Measurements from ENCODE around the gene TTC39C. TPM values are rescaled to one million over a fixed set of nuclear protein-coding genes. Genes with fewer than 3 reads are reported as not detected.

Gene TTC39C
- total and polyA plus RNA-seq, 2 experiments from 2014 or later: 4.1 to 6.0 TPM

DNA sequence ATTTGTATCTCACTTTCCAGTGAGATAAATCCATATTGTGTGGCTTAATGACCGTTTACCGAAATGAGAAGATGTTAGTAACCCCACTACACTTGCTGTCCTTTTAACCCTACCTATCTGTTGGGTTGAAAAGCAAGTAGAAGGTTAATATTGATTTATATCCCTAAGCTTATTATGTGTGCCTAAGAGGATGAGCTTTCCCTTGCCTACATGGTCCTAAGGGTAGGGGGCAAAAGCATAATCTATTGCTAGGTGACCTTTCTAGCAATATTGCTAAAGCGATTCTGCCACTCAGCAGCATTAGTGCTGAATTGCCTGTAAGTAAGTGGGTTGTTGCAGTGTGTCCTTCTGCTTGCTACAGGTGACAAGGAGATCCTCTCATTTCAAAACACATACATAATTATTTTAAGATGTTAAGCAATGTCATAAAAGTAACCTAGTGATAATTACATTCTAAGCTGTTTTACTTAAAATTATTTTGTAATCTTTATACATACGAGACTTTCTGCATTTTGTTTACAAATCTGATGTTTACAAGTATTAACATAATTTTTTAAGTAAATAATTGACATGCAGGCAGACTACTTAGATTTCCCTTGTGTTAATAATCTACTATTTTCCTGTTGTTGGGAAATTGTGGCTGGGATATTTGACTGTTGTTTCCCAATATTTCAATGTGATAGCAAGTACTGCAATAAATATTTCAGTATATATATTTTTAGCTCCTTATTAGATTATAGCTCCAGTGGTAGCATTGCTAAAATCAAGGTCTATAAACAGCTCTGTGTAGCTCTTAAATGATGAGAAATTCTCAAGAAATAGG lies 75.2 kb downstream of the TTC39C start:
- no peaks in the 10 kb centered on the region for H3K9me3 ChIP-seq (ENCODE audit: low read depth)
- H3K4me3 ChIP-seq: no peak overlapping the region
- DNase-seq (ENCODE audit: low read depth in 1 of 2, low spot score in 1 of 2): no peak
- peaks cover 13% of the 10 kb centered on the region for H3K4me1 ChIP-seq (ENCODE audit: low read depth)
- TF ChIP-seq, protein P1, sequence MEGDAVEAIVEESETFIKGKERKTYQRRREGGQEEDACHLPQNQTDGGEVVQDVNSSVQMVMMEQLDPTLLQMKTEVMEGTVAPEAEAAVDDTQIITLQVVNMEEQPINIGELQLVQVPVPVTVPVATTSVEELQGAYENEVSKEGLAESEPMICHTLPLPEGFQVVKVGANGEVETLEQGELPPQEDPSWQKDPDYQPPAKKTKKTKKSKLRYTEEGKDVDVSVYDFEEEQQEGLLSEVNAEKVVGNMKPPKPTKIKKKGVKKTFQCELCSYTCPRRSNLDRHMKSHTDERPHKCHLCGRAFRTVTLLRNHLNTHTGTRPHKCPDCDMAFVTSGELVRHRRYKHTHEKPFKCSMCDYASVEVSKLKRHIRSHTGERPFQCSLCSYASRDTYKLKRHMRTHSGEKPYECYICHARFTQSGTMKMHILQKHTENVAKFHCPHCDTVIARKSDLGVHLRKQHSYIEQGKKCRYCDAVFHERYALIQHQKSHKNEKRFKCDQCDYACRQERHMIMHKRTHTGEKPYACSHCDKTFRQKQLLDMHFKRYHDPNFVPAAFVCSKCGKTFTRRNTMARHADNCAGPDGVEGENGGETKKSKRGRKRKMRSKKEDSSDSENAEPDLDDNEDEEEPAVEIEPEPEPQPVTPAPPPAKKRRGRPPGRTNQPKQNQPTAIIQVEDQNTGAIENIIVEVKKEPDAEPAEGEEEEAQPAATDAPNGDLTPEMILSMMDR (IDR thresholded peaks at IDR 0.05; ENCODE audit: low read depth, low read length): no peak
- H3K27me3 ChIP-seq: no peaks in the 10 kb centered on the region
- no peak overlapping the region for H3K27ac ChIP-seq
- H3K36me3 ChIP-seq: no peaks in the 10 kb centered on the region

GRCh38 chr18:24090876-24091275 lies 76.3 kb downstream of the TTC39C start:
- H3K4me3 ChIP-seq: no peak overlapping the region
- no peaks in the 10 kb centered on the region for H3K9me3 ChIP-seq (ENCODE audit: low read depth)
- no peaks in the 10 kb centered on the region for H3K36me3 ChIP-seq
- peaks cover 13% of the 10 kb centered on the region for H3K4me1 ChIP-seq (ENCODE audit: low read depth)
- TF ChIP-seq, protein P1 (IDR thresholded peaks at IDR 0.05; ENCODE audit: low read depth, low read length): no peak
- no peak overlapping the region for H3K27ac ChIP-seq
- no peaks in the 10 kb centered on the region for H3K27me3 ChIP-seq
- DNase-seq (ENCODE audit: low read depth in 1 of 2, low spot score in 1 of 2): no peak

- no peak for DNase-seq (ENCODE audit: low read depth in 1 of 2, low spot score in 1 of 2)
- Histone ChIP-seq H3K4me1 (ENCODE audit: low read depth) (peaks cover 1% of the 10 kb centered on the region), H3K9me3 (ENCODE audit: low read depth) (no peaks in the 10 kb centered on the region), H3K27ac (no peak overlapping the region), H3K4me3 (no peak overlapping the region), H3K27me3 (no peaks in the 10 kb centered on the region), H3K36me3 (no peaks in the 10 kb centered on the region)
- TF ChIP-seq, protein P1 (IDR thresholded peaks at IDR 0.05; ENCODE audit: low read depth, low read length): no peak
These were observed 80.0 kb downstream of the TTC39C start for GRCh38 chr18:24094561-24094960.

- Histone ChIP-seq H3K4me1 (ENCODE audit: low read depth) (no peaks in the 10 kb centered on the region), H3K9me3 (ENCODE audit: low read depth) (no peaks in the 10 kb centered on the region), H3K27ac (no peak overlapping the region), H3K4me3 (no peak overlapping the region), H3K36me3 (no peaks in the 10 kb centered on the region), H3K27me3 (no peaks in the 10 kb centered on the region)
- DNase-seq (ENCODE audit: low read depth in 1 of 2, low spot score in 1 of 2): no peak
- TF ChIP-seq, protein P1 (IDR thresholded peaks at IDR 0.05; ENCODE audit: low read depth, low read length): no peak
These were observed 81.4 kb downstream of the TTC39C start for GRCh38 chr18:24095976-24096375.

- H3K27me3 ChIP-seq: no peaks in the 10 kb centered on the region
- no peaks in the 10 kb centered on the region for H3K9me3 ChIP-seq (ENCODE audit: low read depth)
- no peak overlapping the region for H3K4me3 ChIP-seq
- H3K4me1 ChIP-seq (ENCODE audit: low read depth): no peaks in the 10 kb centered on the region
- TF ChIP-seq, protein P1 (IDR thresholded peaks at IDR 0.05; ENCODE audit: low read depth, low read length): no peak
- no peak for DNase-seq (ENCODE audit: low read depth in 1 of 2, low spot score in 1 of 2)
- H3K27ac ChIP-seq: no peak overlapping the region
- H3K36me3 ChIP-seq: no peaks in the 10 kb centered on the region
These were observed 88.9 kb downstream of the TTC39C start for GRCh38 chr18:24103320-24104021.

All from cardiac muscle cell (in vitro differentiated cells and primary cell).